CD14-positive monocyte (primary cell): ENCODE data around the gene IL1A. TPM values are rescaled to one million over a fixed set of nuclear protein-coding genes. Genes with fewer than 3 reads are reported as not detected.
A peak's percentile ranks its signal among the peaks of the same experiment; 100 is the strongest.

Source experiments
- DNase-seq, 3 donors: peaks; one replicate each; pipeline ENCODE4 v3.0.0-alpha.2; 2011 to 2022
- H2AFZ ChIP-seq: 2 replicates; pipeline ENCODE4 v1.6.0; 2012; ENCODE audit warnings: mild to moderate bottlenecking, low read depth, low read length, inconsistent platforms; ENCODE audit not compliant: insufficient read depth, poor library complexity, severe bottlenecking
- H3K27ac ChIP-seq, 2 donors: 1 replicate in 1 of 2; 2 replicates in 1 of 2; pipeline ENCODE4 v1.5.1; 2012 to 2013; ENCODE audit warnings: low read length in 2 of 2, control low read depth in 1 of 2, inconsistent platforms in 1 of 2, low read depth in 1 of 2, mild to moderate bottlenecking in 1 of 2
- H3K27me3 ChIP-seq, 2 donors: one replicate each; pipeline versions ENCODE4 v1.6.0 to v1.6.1; 2011 to 2013; ENCODE audit warnings: low read length in 2 of 2; ENCODE audit not compliant: control insufficient read depth in 2 of 2, insufficient read depth in 2 of 2
- H3K36me3 ChIP-seq, 2 donors: replicated peaks in 1 of 2; 1 replicate in 1 of 2; 2 replicates in 1 of 2; pipeline versions ENCODE4 v1.5.1 to v1.6.1; 2012 to 2013; ENCODE audit warnings: low read length in 2 of 2, control low read depth in 1 of 2, inconsistent platforms in 1 of 2, mild to moderate bottlenecking in 1 of 2; ENCODE audit not compliant: insufficient read depth in 2 of 2, control insufficient read depth in 1 of 2
- H3K4me1 ChIP-seq, 2 donors: 1 replicate in 1 of 2; 2 replicates in 1 of 2; pipeline versions ENCODE4 v1.5.1 to v1.6.1; 2012 to 2013; ENCODE audit warnings: low read length in 2 of 2, control low read depth in 1 of 2, inconsistent platforms in 1 of 2, mild to moderate bottlenecking in 1 of 2, moderate library complexity in 1 of 2; ENCODE audit not compliant: insufficient read depth in 2 of 2, control insufficient read depth in 1 of 2
- H3K4me2 ChIP-seq: replicated peaks from 2 replicates; pipeline ENCODE3; 2012; ENCODE audit warnings: low read length, moderate library complexity, mild to moderate bottlenecking; ENCODE audit not compliant: poor library complexity, severe bottlenecking; ENCODE audit errors: extremely low read depth
- H3K4me3 ChIP-seq, 3 experiments: fragments of 200-600 bp in 1 of 3; sonication (generic) in 1 of 3; replicated peaks in 1 of 3; 1 replicate in 2 of 3; 2 replicates in 1 of 3; pipeline ENCODE4 v1.5.1; 2011 to 2013; ENCODE audit warnings: low read length in 3 of 3, mild to moderate bottlenecking in 3 of 3, control low read depth in 2 of 3, low read depth in 2 of 3, inconsistent platforms in 1 of 3, moderate library complexity in 1 of 3
- H3K79me2 ChIP-seq: 2 replicates; pipeline ENCODE4 v1.6.0; 2012; ENCODE audit warnings: mild to moderate bottlenecking, control low read depth, inconsistent platforms, low read length, moderate library complexity; ENCODE audit not compliant: insufficient read depth
- H3K9ac ChIP-seq: 2 replicates; pipeline ENCODE4 v1.6.0; 2017; ENCODE audit warnings: low read length, mild to moderate bottlenecking; ENCODE audit not compliant: insufficient read depth, poor library complexity, severe bottlenecking
- H3K9me3 ChIP-seq, 2 donors: replicated peaks in 1 of 2; 1 replicate in 1 of 2; 2 replicates in 1 of 2; pipeline versions ENCODE4 v1.5.1 to v1.6.1; 2012 to 2013; ENCODE audit warnings: low read length in 2 of 2, control low read depth in 1 of 2; ENCODE audit not compliant: control insufficient read depth in 1 of 2, insufficient read depth in 1 of 2
- H4K20me1 ChIP-seq: 2 replicates; pipeline ENCODE4 v1.6.0; 2012; ENCODE audit warnings: mild to moderate bottlenecking, low read length, control low read depth, moderate library complexity; ENCODE audit not compliant: insufficient read depth
- H3K27ac Mint-ChIP-seq, 7 donors: one replicate each; pipeline ENCODE4 v1.8.0; 2020; ENCODE audit warnings: mild to moderate bottlenecking in 7 of 7, mixed read lengths in 7 of 7, moderate library complexity in 6 of 7, inconsistent platforms in 2 of 7
- H3K27me3 Mint-ChIP-seq, 3 donors: one replicate each; pipeline ENCODE4 v1.8.0; 2021 to 2022; ENCODE audit warnings: low read depth in 3 of 3, mild to moderate bottlenecking in 3 of 3, mixed read lengths in 3 of 3, moderate library complexity in 3 of 3, inconsistent platforms in 1 of 3
- H3K36me3 Mint-ChIP-seq, 2 donors: one replicate each; pipeline ENCODE4 v1.8.0; 2020; ENCODE audit warnings: mixed read lengths in 2 of 2, inconsistent platforms in 1 of 2, mild to moderate bottlenecking in 1 of 2
- H3K4me1 Mint-ChIP-seq: one replicate; pipeline ENCODE4 v1.8.0; 2020; ENCODE audit warnings: mild to moderate bottlenecking, mixed read lengths
- H3K4me3 Mint-ChIP-seq, 2 donors: one replicate each; pipeline ENCODE4 v1.8.0; 2020; ENCODE audit warnings: mild to moderate bottlenecking in 2 of 2, mixed read lengths in 2 of 2, moderate library complexity in 1 of 2
- H3K9me3 Mint-ChIP-seq, 7 donors: one replicate each; pipeline ENCODE4 v1.8.0; 2020 to 2022; ENCODE audit warnings: mixed read lengths in 7 of 7, mild to moderate bottlenecking in 6 of 7, moderate library complexity in 6 of 7, inconsistent platforms in 2 of 7
- intact Hi-C, 2 donors: fragments of 100-400 bp; cut with micrococcal nuclease; formaldehyde crosslinking; loops; one replicate each; pipeline versions ENCODE4 v1.15.0 to v1.15.1; 2023
- polyA plus RNA-seq, 3 donors: library from polyadenylated mRNA; depleted of rRNA in 1 of 3; unstranded in 2 of 3; stranded (reverse) in 1 of 3; fragments of 300-500 nt in 2 of 3; fragments of >200 nt in 1 of 3; fragmentation: Illumina TruSeq in 2 of 3; gene quantifications; 1 replicate in 2 of 3; 2 replicates in 1 of 3; pipeline ENCODE4 v1.2.3, GENCODE V29; 2012 to 2021
- TF ChIP-seq, protein P1 (sequence below): fragments of 200-600 bp; IDR thresholded peaks from one replicate; pipeline ENCODE4 v1.8.0; 2022; ENCODE audit warnings: antibody characterized with exemption, mild to moderate bottlenecking

Gene IL1A
- polyA plus RNA-seq, 3 donors = 0.26 to 0.83 TPM; not detected in 1

DNA sequence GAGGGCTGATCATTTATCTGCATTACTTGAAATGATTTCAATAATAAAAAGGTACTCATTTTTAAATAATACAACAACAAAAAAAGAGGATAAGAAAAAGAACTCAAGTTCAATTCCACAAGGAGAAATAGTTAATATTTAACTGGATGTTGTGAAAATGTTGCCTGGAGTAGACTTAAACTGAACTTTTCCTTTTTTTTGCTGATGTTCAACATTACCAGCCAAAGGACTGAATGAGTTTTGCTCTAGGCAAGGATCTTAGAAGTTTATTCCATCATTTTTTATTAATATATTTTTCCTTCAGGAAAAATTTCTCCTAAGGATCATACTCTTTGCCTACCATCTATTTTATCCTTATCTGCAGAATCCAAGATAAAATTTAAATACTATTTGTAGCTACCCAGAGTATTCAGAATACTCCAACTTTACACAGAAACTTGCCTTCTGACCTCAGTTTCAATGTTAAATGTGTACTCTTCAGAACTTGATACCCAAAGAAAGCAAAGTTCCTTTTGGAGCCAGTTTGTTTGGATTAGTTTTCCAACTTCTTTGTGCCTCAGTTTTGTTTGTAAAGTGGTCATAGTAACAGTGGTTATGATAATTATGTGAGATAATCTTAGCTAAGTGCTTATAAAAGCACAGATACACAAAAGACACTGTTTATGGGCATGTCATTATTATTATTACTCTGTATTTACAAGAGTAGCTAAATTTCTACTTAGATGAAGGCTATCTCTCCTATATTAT lies 32.7 kb downstream of the IL1A start:
- Histone ChIP-seq H3K4me2 (no peak overlapping the region), H3K4me3 (no peak overlapping the region), H3K4me1 (peaks cover 14 to 15% of the 10 kb centered on the region in 2 donors), H2AFZ (no peak overlapping the region), H3K79me2 (peaks cover 92% of the 10 kb centered on the region), H3K9ac (no peak overlapping the region), H3K9me3 (no peaks in the 10 kb centered on the region), H3K36me3 (peaks cover 12 to 47% of the 10 kb centered on the region in 2 donors), H3K27ac (peak overlapping the region in 1 of 2 donors; percentile 3), H4K20me1 (no peaks in the 10 kb centered on the region), H3K27me3 (no peaks in the 10 kb centered on the region)
- Mint-ChIP-seq H3K9me3 (no peaks in the 10 kb centered on the region), H3K4me3 (no peak overlapping the region), H3K4me1 (peaks cover 17% of the 10 kb centered on the region), H3K27ac (peak overlapping the region in 1 of 7 donors; percentile 49), H3K36me3 (peaks cover 28 to 65% of the 10 kb centered on the region in 2 donors), H3K27me3 (no peaks in the 10 kb centered on the region)
- intact Hi-C loops = loop anchor here (5.0 kb wide), 2 partner anchors 41 to 136 kb away; no protein-coding TSS in a partner anchor
- no peak for DNase-seq
- TF ChIP-seq, protein P1, sequence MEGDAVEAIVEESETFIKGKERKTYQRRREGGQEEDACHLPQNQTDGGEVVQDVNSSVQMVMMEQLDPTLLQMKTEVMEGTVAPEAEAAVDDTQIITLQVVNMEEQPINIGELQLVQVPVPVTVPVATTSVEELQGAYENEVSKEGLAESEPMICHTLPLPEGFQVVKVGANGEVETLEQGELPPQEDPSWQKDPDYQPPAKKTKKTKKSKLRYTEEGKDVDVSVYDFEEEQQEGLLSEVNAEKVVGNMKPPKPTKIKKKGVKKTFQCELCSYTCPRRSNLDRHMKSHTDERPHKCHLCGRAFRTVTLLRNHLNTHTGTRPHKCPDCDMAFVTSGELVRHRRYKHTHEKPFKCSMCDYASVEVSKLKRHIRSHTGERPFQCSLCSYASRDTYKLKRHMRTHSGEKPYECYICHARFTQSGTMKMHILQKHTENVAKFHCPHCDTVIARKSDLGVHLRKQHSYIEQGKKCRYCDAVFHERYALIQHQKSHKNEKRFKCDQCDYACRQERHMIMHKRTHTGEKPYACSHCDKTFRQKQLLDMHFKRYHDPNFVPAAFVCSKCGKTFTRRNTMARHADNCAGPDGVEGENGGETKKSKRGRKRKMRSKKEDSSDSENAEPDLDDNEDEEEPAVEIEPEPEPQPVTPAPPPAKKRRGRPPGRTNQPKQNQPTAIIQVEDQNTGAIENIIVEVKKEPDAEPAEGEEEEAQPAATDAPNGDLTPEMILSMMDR = no peak

DNA sequence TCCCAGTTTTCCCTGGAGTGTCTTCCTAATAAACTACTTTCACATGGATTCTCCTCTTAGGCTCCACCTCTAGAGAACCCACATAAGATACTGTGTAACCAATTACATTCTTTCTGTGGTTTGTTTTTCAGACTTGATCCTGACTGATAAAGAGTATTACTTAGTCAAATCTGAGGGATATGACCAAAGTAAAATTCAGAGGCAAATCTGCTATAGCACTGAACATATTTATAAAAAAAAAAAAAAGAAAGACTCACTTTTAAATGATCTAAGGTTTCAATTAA lies 33.8 kb downstream of the IL1A start:
- Mint-ChIP-seq H3K27me3 (no peaks in the 10 kb centered on the region), H3K4me3 (no peak overlapping the region), H3K27ac (peak overlapping the region in 5 of 7 donors; percentile 58 to 92 (median 80)), H3K4me1 (peaks cover 17% of the 10 kb centered on the region), H3K36me3 (peaks cover 30 to 66% of the 10 kb centered on the region in 2 donors), H3K9me3 (no peaks in the 10 kb centered on the region)
- Histone ChIP-seq H3K79me2 (peaks cover 81% of the 10 kb centered on the region), H3K27me3 (no peaks in the 10 kb centered on the region), H3K4me1 (peaks cover 14 to 15% of the 10 kb centered on the region in 2 donors), H3K9ac (no peak overlapping the region), H2AFZ (no peak overlapping the region), H3K27ac (peak overlapping the region in 1 of 2 donors; percentile 27), H3K36me3 (peaks cover 16 to 47% of the 10 kb centered on the region in 2 donors), H3K4me2 (no peak overlapping the region), H3K4me3 (no peak overlapping the region), H4K20me1 (no peaks in the 10 kb centered on the region), H3K9me3 (no peaks in the 10 kb centered on the region)
- TF ChIP-seq, protein P1 = no peak
- no peak for DNase-seq
- intact Hi-C loops = loop anchor here (5.0 kb wide), 2 partner anchors 42 to 137 kb away; no protein-coding TSS in a partner anchor
